Panc1 (cell line): ENCODE results near the gene CHI3L1. TPM values are rescaled to one million over a fixed set of nuclear protein-coding genes. Genes with fewer than 3 reads are reported as not detected.

Source experiments
- ATAC-seq: fragments of 200-7000 bp; cut with Tn5 transposase; 2 replicates; pipeline ENCODE4 v1.9.1; 2020; ENCODE audit warnings: mild to moderate bottlenecking, moderate library complexity
- BruUV-seq: library from RNA; stranded (reverse); fragments of 400-500 nt; replicated peaks from 2 replicates; lab custom pipeline; 2021; lab: Mats Ljungman, UMichigan
- CTCF ChIA-PET: fragments of 300-600 bp; sonication (Branson Sonifier 250); formaldehyde crosslinking; loops from one replicate; lab custom pipeline; 2022; ENCODE audit warnings: antibody characterized with exemption; lab: Charles Lee
- POLR2A ChIA-PET: fragments of 300-600 bp; sonication (Branson Sonifier 250); formaldehyde crosslinking; loops from one replicate; lab custom pipeline; 2022; ENCODE audit warnings: antibody characterized with exemption; lab: Charles Lee
- DNase-seq: peaks from one replicate; pipeline ENCODE4 v3.0.0-alpha.2; 2010; ENCODE audit warnings: low read depth, low spot score
- H3K27ac ChIP-seq: 2 replicates; pipeline ENCODE4 v1.5.1; 2011; ENCODE audit warnings: mild to moderate bottlenecking, low read length, inconsistent platforms
- H3K27me3 ChIP-seq: fragments of 200-500 bp; sonication (Bioruptor generic); 2 replicates; pipeline ENCODE4 v1.6.0; 2014; ENCODE audit warnings: low read length, inconsistent platforms; ENCODE audit not compliant: control insufficient read depth, insufficient read depth
- H3K36me3 ChIP-seq: fragments of 200-500 bp; sonication (Bioruptor generic); 2 replicates; pipeline ENCODE4 v1.5.1; 2014; ENCODE audit warnings: inconsistent platforms, mild to moderate bottlenecking, low read length, moderate library complexity; ENCODE audit not compliant: control insufficient read depth, insufficient read depth
- H3K4me1 ChIP-seq: 2 replicates; pipeline ENCODE4 v1.5.1; 2011; ENCODE audit warnings: inconsistent platforms, mild to moderate bottlenecking, low read length, moderate library complexity; ENCODE audit not compliant: control insufficient read depth, insufficient read depth
- H3K4me3 ChIP-seq, 2 experiments: 2 replicates each; pipeline ENCODE4 v1.5.1; 2011 to 2012; ENCODE audit warnings: low read depth in 2 of 2, low read length in 2 of 2, mild to moderate bottlenecking in 2 of 2, inconsistent platforms in 1 of 2, moderate library complexity in 1 of 2
- H3K9me3 ChIP-seq: fragments of 200-500 bp; sonication (Bioruptor generic); 2 replicates; pipeline ENCODE4 v1.5.1; 2014; ENCODE audit warnings: low read depth, mild to moderate bottlenecking, inconsistent platforms, low read length, moderate library complexity; ENCODE audit not compliant: control insufficient read depth, insufficient read depth
- CTCF ChIP-seq: fragments of 450-650 bp; IDR thresholded peaks from 2 replicates; pipeline ENCODE4 v1.5.1; 2017; ENCODE audit warnings: mild to moderate bottlenecking
- POLR2AphosphoS5 ChIP-seq: IDR thresholded peaks from 2 replicates; pipeline ENCODE4 v1.6.1; 2012; ENCODE audit warnings: mild to moderate bottlenecking, low read depth, low read length, moderate library complexity
- REST ChIP-seq, 2 experiments: IDR thresholded peaks; 2 replicates each; pipeline ENCODE4 v1.6.1; 2011 to 2012; ENCODE audit warnings: low read depth in 2 of 2, control low read depth in 1 of 2, low read length in 1 of 2, mild to moderate bottlenecking in 1 of 2, moderate library complexity in 1 of 2; ENCODE audit not compliant: insufficient read depth in 1 of 2
- SIN3A ChIP-seq: IDR thresholded peaks from 2 replicates; pipeline ENCODE4 v1.6.1; 2012; ENCODE audit warnings: low read depth, mild to moderate bottlenecking, low read length, moderate library complexity, borderline replicate concordance; ENCODE audit not compliant: insufficient read depth
- TCF7L2 ChIP-seq: IDR thresholded peaks from 2 replicates; pipeline ENCODE4 v1.6.1; 2011; ENCODE audit warnings: mild to moderate bottlenecking, low read depth, low read length, inconsistent platforms
- in situ Hi-C: cut with HindIII; loops from 2 replicates; pipeline ENCODE4 v1.10.0; 2016; ENCODE audit warnings: low sequenced_read_pairs, low pct_unique_long_range_greater_than_20kb
- intact Hi-C: fragments of 100-400 bp; cut with micrococcal nuclease; formaldehyde crosslinking; loops from one replicate; pipeline ENCODE4 v1.10.0; 2022; ENCODE audit not compliant: unreplicated experiment
- total RNA-seq: library from RNA; stranded (reverse); gene quantifications from one replicate; pipeline ENCODE4 v1.2.1, GENCODE V29; 2021; ENCODE audit not compliant: unreplicated experiment

The CHI3L1 gene
- total RNA-seq, 1 experiment from 2014 or later = 0.10 TPM

- H3K9me3 ChIP-seq = no peaks in the 10 kb centered on the region
- no peaks in the 10 kb centered on the region for H3K4me1 ChIP-seq
- H3K4me3 ChIP-seq = no peak overlapping the region
- TF ChIP-seq SIN3A = no peak
- TF ChIP-seq POLR2AphosphoS5 = no peak
- TF ChIP-seq CTCF = no peak
- no peaks in the 10 kb centered on the region for H3K36me3 ChIP-seq
- ChIA-PET POLR2A (no interaction called here), CTCF (interaction anchor here (0.8 to 1.0 kb wide), 2 partner anchors 15 to 31 kb away, joined by 3 read pairs; no protein-coding TSS in a partner anchor)
- no TSS peak for BruUV-seq
- peaks cover 2% of the 10 kb centered on the region; the same call in 1 of the 2 replicates for H3K27me3 ChIP-seq
- no peak overlapping the region for H3K27ac ChIP-seq
- in situ Hi-C loops = no loop called here
- no peak for DNase-seq
- intact Hi-C loops = no loop called here
- ATAC-seq = no peak
Measured at GRCh38 chr1:203185585-203185984, 919 bp downstream of the CHI3L1 start.

GRCh38 chr1:203185061-203185461 lies 1.4 kb downstream of the CHI3L1 start:
- CTCF ChIA-PET = interaction anchor here (0.8 to 1.0 kb wide), 2 partner anchors 15 to 31 kb away, joined by 3 read pairs; no protein-coding TSS in a partner anchor
- no peak for DNase-seq
- Histone ChIP-seq H3K27me3 (peaks cover 2% of the 10 kb centered on the region; the same call in 1 of the 2 replicates), H3K4me3 (no peak overlapping the region), H3K9me3 (no peaks in the 10 kb centered on the region), H3K27ac (no peak overlapping the region), H3K4me1 (no peaks in the 10 kb centered on the region), H3K36me3 (no peaks in the 10 kb centered on the region)
- in situ Hi-C loops = no loop called here
- intact Hi-C loops = no loop called here
- POLR2A ChIA-PET = no interaction called here
- no peak for ATAC-seq
- no TSS peak for BruUV-seq
- TF ChIP-seq TCF7L2 = no peak
- no peak for TF ChIP-seq REST (IDR thresholded peaks at IDR 0.05; ENCODE audit: insufficient read depth in 1 of 2, low read depth in 2 of 2, low read length in 1 of 2)

GRCh38 chr1:203184467-203184866 lies 2.0 kb downstream of the CHI3L1 start:
- ChIA-PET POLR2A (no interaction called here), CTCF (no interaction called here)
- DNase-seq = no peak
- intact Hi-C loops (no loop called here), in situ Hi-C loops (no loop called here)
- no peak for TF ChIP-seq TCF7L2
- no peak for TF ChIP-seq POLR2AphosphoS5
- no peak for TF ChIP-seq REST (IDR thresholded peaks at IDR 0.05; ENCODE audit: insufficient read depth in 1 of 2, low read depth in 2 of 2, low read length in 1 of 2)
- TF ChIP-seq SIN3A = no peak
- TF ChIP-seq CTCF = no peak
- Histone ChIP-seq H3K4me3 (no peak overlapping the region), H3K4me1 (no peaks in the 10 kb centered on the region), H3K9me3 (no peaks in the 10 kb centered on the region), H3K27ac (no peak overlapping the region), H3K27me3 (no peaks in the 10 kb centered on the region; the same call in 1 of the 2 replicates), H3K36me3 (no peaks in the 10 kb centered on the region)
- no TSS peak for BruUV-seq
- ATAC-seq = no peak
